H9 (cell line): ENCODE measurements around the gene TRPC4AP. TPM values are rescaled to one million over a fixed set of nuclear protein-coding genes. Genes with fewer than 3 reads are reported as not detected.

Experiments used
- DNase-seq: peaks from one replicate; pipeline ENCODE4 v3.0.0-alpha.2; 2017
- H2AFZ ChIP-seq: one replicate; pipeline ENCODE4 v1.6.1; 2013; ENCODE audit warnings: mild to moderate bottlenecking, low read length, control low read depth, moderate library complexity
- H2AK5ac ChIP-seq: 2 replicates; pipeline ENCODE4 v1.6.1; 2013; ENCODE audit warnings: low read length, control low read depth, mixed read lengths; ENCODE audit not compliant: insufficient read length
- H2BK120ac ChIP-seq: one replicate; pipeline ENCODE4 v1.6.1; 2013; ENCODE audit warnings: low read depth, mild to moderate bottlenecking, low read length, control low read depth, inconsistent platforms; ENCODE audit not compliant: poor library complexity, severe bottlenecking
- H2BK12ac ChIP-seq: 2 replicates; pipeline ENCODE4 v1.6.1; 2013; ENCODE audit warnings: low read length, control low read depth, mixed read lengths, low read depth; ENCODE audit not compliant: insufficient read length
- H2BK15ac ChIP-seq: 2 replicates; pipeline ENCODE4 v1.6.1; 2013; ENCODE audit warnings: low read depth, low read length, control low read depth
- H2BK20ac ChIP-seq: one replicate; pipeline ENCODE4 v1.6.1; 2013; ENCODE audit warnings: low read depth, mild to moderate bottlenecking, low read length, control low read depth, inconsistent platforms; ENCODE audit not compliant: poor library complexity, severe bottlenecking
- H2BK5ac ChIP-seq: 2 replicates; pipeline ENCODE4 v1.6.1; 2013; ENCODE audit warnings: low read length, control low read depth, mixed read lengths; ENCODE audit not compliant: insufficient read length
- H3K14ac ChIP-seq: 2 replicates; pipeline ENCODE4 v1.6.1; 2013; ENCODE audit warnings: low read length, control low read depth; ENCODE audit not compliant: insufficient read depth
- H3K18ac ChIP-seq: 2 replicates; pipeline ENCODE4 v1.6.1; 2013; ENCODE audit warnings: low read depth, mild to moderate bottlenecking, mixed read lengths, low read length, control low read depth; ENCODE audit not compliant: insufficient read length
- H3K23ac ChIP-seq: 2 replicates; pipeline ENCODE4 v1.6.1; 2013; ENCODE audit warnings: low read length, control low read depth, mixed read lengths, low read depth; ENCODE audit not compliant: insufficient read length
- H3K23me2 ChIP-seq: 2 replicates; pipeline ENCODE4 v1.6.1; 2013; ENCODE audit warnings: low read depth, mild to moderate bottlenecking, mixed read lengths, low read length, control low read depth; ENCODE audit not compliant: insufficient read length, poor library complexity, severe bottlenecking
- H3K27ac ChIP-seq: 2 replicates; pipeline ENCODE4 v1.5.1; 2013; ENCODE audit warnings: low read length, control low read depth, mixed read lengths, low read depth; ENCODE audit not compliant: insufficient read length
- H3K27me3 ChIP-seq: 2 replicates; pipeline ENCODE4 v1.6.1; 2013; ENCODE audit warnings: low read length, control low read depth, inconsistent platforms; ENCODE audit not compliant: insufficient read depth
- H3K4ac ChIP-seq: 2 replicates; pipeline ENCODE4 v1.6.1; 2013; ENCODE audit warnings: low read depth, mild to moderate bottlenecking, control low read depth, inconsistent platforms, low read length, moderate library complexity
- H3K4me1 ChIP-seq: 2 replicates; pipeline ENCODE4 v1.6.1; 2013; ENCODE audit warnings: low read length, control low read depth, inconsistent platforms; ENCODE audit not compliant: insufficient read depth
- H3K4me2 ChIP-seq: 2 replicates; pipeline ENCODE4 v1.6.1; 2013; ENCODE audit warnings: low read length, control low read depth, mixed read lengths; ENCODE audit not compliant: insufficient read length, insufficient read depth
- H3K56ac ChIP-seq: 2 replicates; pipeline ENCODE4 v1.6.1; 2013; ENCODE audit warnings: low read depth, mild to moderate bottlenecking, mixed read lengths, low read length, control low read depth; ENCODE audit not compliant: insufficient read length
- H3K79me1 ChIP-seq: 2 replicates; pipeline ENCODE4 v1.6.1; 2013; ENCODE audit warnings: low read depth, mild to moderate bottlenecking, moderate library complexity, low read length, control low read depth, inconsistent platforms; ENCODE audit not compliant: insufficient read depth, poor library complexity, severe bottlenecking
- H3K79me2 ChIP-seq: 2 replicates; pipeline ENCODE4 v1.6.1; 2013; ENCODE audit warnings: low read length, control low read depth, inconsistent platforms; ENCODE audit not compliant: insufficient read depth
- H3K9ac ChIP-seq: 2 replicates; pipeline ENCODE4 v1.6.1; 2013; ENCODE audit warnings: low read length, control low read depth, mixed read lengths; ENCODE audit not compliant: insufficient read length; ENCODE audit errors: extremely low read depth
- H3K9me3 ChIP-seq: one replicate; pipeline ENCODE4 v1.6.1; 2013; ENCODE audit warnings: low read depth, low read length, inconsistent platforms; ENCODE audit not compliant: control insufficient read depth
- H3T11ph ChIP-seq: one replicate; pipeline ENCODE4 v1.6.1; 2013; ENCODE audit warnings: mild to moderate bottlenecking, low read length, control low read depth, inconsistent platforms
- H4K20me1 ChIP-seq: one replicate; pipeline ENCODE4 v1.6.1; 2013; ENCODE audit not compliant: control insufficient read depth, insufficient read length, insufficient read depth
- H4K5ac ChIP-seq: 2 replicates; pipeline ENCODE4 v1.6.1; 2013; ENCODE audit warnings: low read depth, mild to moderate bottlenecking, mixed read lengths, low read length, control low read depth; ENCODE audit not compliant: insufficient read length
- H4K8ac ChIP-seq: replicated peaks from 2 replicates; pipeline ENCODE4 v1.6.1; 2013; ENCODE audit warnings: low read length, control low read depth, mixed read lengths, low read depth; ENCODE audit not compliant: insufficient read length
- H4K91ac ChIP-seq: 2 replicates; pipeline ENCODE4 v1.6.1; 2013; ENCODE audit warnings: low read depth, mild to moderate bottlenecking, moderate library complexity, mixed read lengths, low read length, control low read depth; ENCODE audit not compliant: insufficient read length
- H3K27ac Mint-ChIP-seq, 3 experiments: 2 replicates in 2 of 3; 3 replicates in 1 of 3; pipeline ENCODE4 v1.8.0; 2020 to 2021; ENCODE audit warnings: mixed read lengths in 3 of 3, mild to moderate bottlenecking in 1 of 3, moderate library complexity in 1 of 3
- H3K27me3 Mint-ChIP-seq: 2 replicates; pipeline ENCODE4 v1.8.0; 2021; ENCODE audit warnings: low read depth, mild to moderate bottlenecking, moderate library complexity, mixed read lengths
- H3K36me3 Mint-ChIP-seq, 3 experiments: 2 replicates in 2 of 3; 3 replicates in 1 of 3; pipeline ENCODE4 v1.8.0; 2020 to 2021; ENCODE audit warnings: low read depth in 3 of 3, mixed read lengths in 3 of 3; ENCODE audit not compliant: insufficient read depth in 1 of 3
- H3K4me1 Mint-ChIP-seq, 2 experiments: 2 replicates each; pipeline ENCODE4 v1.8.0; 2020; ENCODE audit warnings: mixed read lengths in 2 of 2
- H3K4me3 Mint-ChIP-seq, 2 experiments: 2 replicates in 1 of 2; 3 replicates in 1 of 2; pipeline ENCODE4 v1.8.0; 2020 to 2021; ENCODE audit warnings: mild to moderate bottlenecking in 2 of 2, mixed read lengths in 2 of 2, moderate library complexity in 1 of 2
- H3K9me3 Mint-ChIP-seq, 2 experiments: 2 replicates in 1 of 2; 3 replicates in 1 of 2; pipeline ENCODE4 v1.8.0; 2020; ENCODE audit warnings: mild to moderate bottlenecking in 2 of 2, mixed read lengths in 2 of 2, moderate library complexity in 1 of 2
- CTCF ChIP-seq: fragments of 200-600 bp; sonication (generic); conservative IDR thresholded peaks from 3 replicates; pipeline ENCODE4 v1.8.0; 2021; ENCODE audit warnings: antibody characterized with exemption, mild to moderate bottlenecking
- WGBS: extraction: QIAGEN DNeasy Blood & Tissue Kit; methylation state at CpG from one replicate; pipeline ENCODE4 v1.1.7; 2013; ENCODE audit warnings: missing lambda C conversion rate, low lambda C conversion rate, mixed read lengths; ENCODE audit not compliant: insufficient read length; ENCODE audit errors: extremely low coverage; 5-methylcytosine and 5-hydroxymethylcytosine counted together
- total RNA-seq: library from RNA; stranded (reverse); gene quantifications from 2 replicates; pipeline ENCODE4 v1.2.1, GENCODE V29; 2021

TRPC4AP gene
- total RNA-seq, 1 experiment from 2014 or later = 93.9 TPM

GRCh38 chr20:35002426-35003210 lies 90.0 kb downstream of the TRPC4AP start:
- WGBS = no CpG with 5 or more reads among the region's 10 CpGs
- no peak overlapping the region for H3K56ac ChIP-seq
- no peak overlapping the region for H2BK20ac ChIP-seq
- H2BK12ac ChIP-seq = no peak overlapping the region
- no peak for DNase-seq
- no peaks in the 10 kb centered on the region for H4K20me1 ChIP-seq
- H2BK5ac ChIP-seq = no peak overlapping the region
- H2BK120ac ChIP-seq = no peak overlapping the region
- Mint-ChIP-seq H3K9me3 (no peaks in the 10 kb centered on the region; a peak in 1 of 5 replicates), H3K27me3 (no peaks in the 10 kb centered on the region), H3K27ac (peak overlapping the region in 1 of 3 experiments; percentile 72; a peak in 1 of 7 replicates), H3K4me3 (no peak overlapping the region; a peak in 1 of 5 replicates), H3K4me1 (peaks cover 7 to 11% of the 10 kb centered on the region in 2 experiments), H3K36me3 (peaks cover 26 to 91% (median 78%) of the 10 kb centered on the region in 3 experiments)
- no peak overlapping the region for H2BK15ac ChIP-seq
- no peaks in the 10 kb centered on the region for H3K4me1 ChIP-seq
- H4K91ac ChIP-seq = no peak overlapping the region
- no peak overlapping the region for H3K4me2 ChIP-seq
- no peaks in the 10 kb centered on the region for H3K23me2 ChIP-seq
- H4K8ac ChIP-seq = no peak overlapping the region
- no peaks in the 10 kb centered on the region for H3K79me1 ChIP-seq
- no peak overlapping the region for H2AFZ ChIP-seq
- no peaks in the 10 kb centered on the region for H3K79me2 ChIP-seq
- no peak overlapping the region for H2AK5ac ChIP-seq
- no peak overlapping the region for H3K23ac ChIP-seq
- H4K5ac ChIP-seq = no peak overlapping the region
- no peak overlapping the region for H3K9ac ChIP-seq
- H3K4ac ChIP-seq = no peak overlapping the region
- no peak overlapping the region for H3K14ac ChIP-seq
- no peak overlapping the region for H3T11ph ChIP-seq
- TF ChIP-seq CTCF = no peak
- no peak overlapping the region for H3K18ac ChIP-seq
- no peaks in the 10 kb centered on the region for H3K27me3 ChIP-seq
- H3K27ac ChIP-seq = no peak overlapping the region
- H3K9me3 ChIP-seq = no peaks in the 10 kb centered on the region
